Inflammatory macrophage treated with lipopolysaccharide for 4 hours (primary cell): ENCODE results near the gene ZNF483.
A peak's percentile ranks its signal among the peaks of the same experiment; 100 is the strongest.
"Not testable (repeated sequence)": the region's sequence is repeated elsewhere in the genome, so short reads cannot be mapped to it uniquely, and the experiment has no call there.

ENCODE experiments used
- DNase-seq: peaks from one replicate; pipeline ENCODE4 v3.0.0-alpha.2; 2020

ZNF483 gene

GRCh38 chr9:111525056-111525977 is at the start of gene ZNF483:
Gene ZNF483, plus strand, starts transcription at chr9:111525179. Its CDS starts 2,217 bp downstream, at chr9:111527396.
- peak; percentile 57 for DNase-seq

- DNase-seq = no peak
These were observed 49.8 kb upstream of the ZNF483 start for GRCh38 chr9:111475195-111475594.

GRCh38 chr9:111477677-111478076 is 47.3 kb upstream of the ZNF483 start:
- no peak for DNase-seq

GRCh38 chr9:111481885-111482636 is 42.9 kb upstream of the ZNF483 start:
- DNase-seq = no peak

- peak; percentile 78 for DNase-seq
These were observed 42.1 kb upstream of the ZNF483 start for GRCh38 chr9:111482694-111483438.

- DNase-seq = no peak
These were observed 41.5 kb upstream of the ZNF483 start for GRCh38 chr9:111483439-111483857.

GRCh38 chr9:111483858-111484571 is 41.0 kb upstream of the ZNF483 start, which contains the start of gene ECPAS:
Gene ECPAS, minus strand, starts transcription at chr9:111484383. Its CDS starts 11,465 bp downstream, at chr9:111472918.
- peak; percentile 87 for DNase-seq

- DNase-seq = peak; percentile 71
These were observed 40.4 kb upstream of the ZNF483 start for GRCh38 chr9:111484572-111484894.

- not testable (repeated sequence) for DNase-seq
These were observed 27.8 kb upstream of the ZNF483 start for GRCh38 chr9:111497196-111497595.

GRCh38 chr9:111501005-111501562 is 23.9 kb upstream of the ZNF483 start:
- no peak for DNase-seq

- no peak for DNase-seq
These were observed 23.3 kb upstream of the ZNF483 start for GRCh38 chr9:111501648-111502047.

GRCh38 chr9:111502506-111502905 is 22.5 kb upstream of the ZNF483 start:
- no peak for DNase-seq

GRCh38 chr9:111511581-111511980 is 13.4 kb upstream of the ZNF483 start:
- DNase-seq = not testable (repeated sequence)

- DNase-seq = no peak
These were observed 10.0 kb upstream of the ZNF483 start for GRCh38 chr9:111514967-111515366.

GRCh38 chr9:111516061-111516465 is 8.9 kb upstream of the ZNF483 start:
- no peak for DNase-seq

GRCh38 chr9:111524731-111525055 is 286 bp upstream of the ZNF483 start:
- no peak for DNase-seq

GRCh38 chr9:111527347-111527746 is 2.4 kb downstream of the ZNF483 start:
- no peak for DNase-seq

GRCh38 chr9:111529787-111530186 is 4.8 kb downstream of the ZNF483 start:
- no peak for DNase-seq

- no peak for DNase-seq
These were observed 6.7 kb downstream of the ZNF483 start for GRCh38 chr9:111531716-111532115.

GRCh38 chr9:111533099-111533790 is 8.3 kb downstream of the ZNF483 start:
- no peak for DNase-seq

- DNase-seq = no peak
These were observed 17.7 kb downstream of the ZNF483 start for GRCh38 chr9:111542497-111543254.
